Posterior vena cava (tissue), 2 donors: ENCODE measurements around the gene GUCA1A. TPM values are rescaled to one million over a fixed set of nuclear protein-coding genes. Genes with fewer than 3 reads are reported as not detected.

Experiments used
- DNase-seq: peaks from one replicate; pipeline ENCODE4 v3.0.0-alpha.2; 2020; ENCODE audit warnings: low spot score
- intact Hi-C, 2 donors: fragments of 100-400 bp; cut with DNase I; formaldehyde crosslinking; loops; one replicate each; pipeline versions ENCODE4 v1.14.1 to v1.14.2; 2022 to 2023
- total RNA-seq, 2 donors: library from RNA; stranded (reverse); fragmentation: NEBNext Ultra II Directional; extraction: Animal tissue kit (Norgen Biotek cat#: 25700); gene quantifications; one replicate each; pipeline ENCODE4 v1.2.1, GENCODE V29; 2021
- donor health status: DM: yes; HTN: yes; CAD: no.
- donor health status: DM: yes; HTN: yes; CAD: no.

Gene GUCA1A
- total RNA-seq, 2 donors from 2014 or later = not detected

GRCh38 chr6:42225419-42225818 lies 52.3 kb downstream of the GUCA1A start:
- intact Hi-C loops = no loop called here
- DNase-seq = no peak

GRCh38 chr6:42226161-42226611 lies 53.0 kb downstream of the GUCA1A start:
- no peak for DNase-seq
- intact Hi-C loops = no loop called here

GRCh38 chr6:42226645-42227143 lies 53.5 kb downstream of the GUCA1A start:
- DNase-seq = no peak
- intact Hi-C loops = no loop called here

- DNase-seq = no peak
- intact Hi-C loops = no loop called here
Measured at GRCh38 chr6:42227173-42227850, 54.1 kb downstream of the GUCA1A start.

GRCh38 chr6:42228305-42228704 lies 55.1 kb downstream of the GUCA1A start:
- intact Hi-C loops = no loop called here
- no peak for DNase-seq

Other genes starting within 250 kb of the GUCA1A start
- gene CCND3, start 231.6 kb upstream of the GUCA1A start, total RNA-seq = 10 to 100 TPM; 47.7 to 53.3 TPM
- 10 to 100 TPM; 16.6 to 18.6 TPM for gene TAF8, start 122.8 kb upstream of the GUCA1A start, total RNA-seq
- 1 to 10 TPM; 2.3 to 5.5 TPM for gene C6orf132, start 30.7 kb upstream of the GUCA1A start, total RNA-seq
- gene GUCA1B, start 21.6 kb downstream of the GUCA1A start, total RNA-seq = 1 to 10 TPM in 1 of 2 donors, under 1 TPM in 1; 0.74 to 1.8 TPM
- gene MRPS10, start 44.5 kb downstream of the GUCA1A start, total RNA-seq = 10 to 100 TPM; 22.5 to 26.8 TPM